ENCODE measurements around the gene OR5K3.
"Not testable (repeated sequence)": the region's sequence is repeated elsewhere in the genome, so short reads cannot be mapped to it uniquely, and the experiment has no call there.

OR5K3 gene

DNA sequence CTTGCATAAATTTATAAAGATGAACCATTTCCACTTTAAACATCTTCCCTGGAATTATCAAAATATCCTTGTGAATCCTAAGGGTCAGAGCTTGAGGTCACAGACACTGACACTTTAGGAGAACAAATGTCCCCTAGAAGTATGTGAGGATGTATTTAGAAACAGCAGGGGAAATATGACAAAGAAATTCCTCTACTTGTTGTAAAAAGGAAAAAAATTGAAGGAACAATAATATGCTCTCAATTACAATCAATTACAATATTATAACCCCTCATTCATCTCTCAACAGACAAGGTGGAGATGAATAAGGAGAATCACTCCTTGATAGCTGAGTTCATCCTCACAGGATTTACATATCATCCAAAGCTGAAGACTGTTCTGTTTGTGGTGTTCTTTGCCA lies at the start of gene OR5K3:
OR5K3 (plus strand) TSS at position 301 of the 400 bp plus-strand sequence; CDS start at position 301, 0 bp downstream.
- DNase-seq: no peak

GRCh38 chr3:98341758-98342157 lies 48.7 kb upstream of the OR5K3 start:
- no peak for DNase-seq

GRCh38 chr3:98343647-98344507 lies 46.6 kb upstream of the OR5K3 start:
- peak; percentile 16 to 68 for DNase-seq

GRCh38 chr3:98350082-98350481 lies 40.4 kb upstream of the OR5K3 start:
- DNase-seq: no peak

GRCh38 chr3:98353554-98353953 lies 36.9 kb upstream of the OR5K3 start, which contains the start of gene OR5K4:
Gene OR5K4 (plus strand): TSS chr3:98353854. CDS start chr3:98353854, 0 bp downstream.
- DNase-seq: no peak

DNA sequence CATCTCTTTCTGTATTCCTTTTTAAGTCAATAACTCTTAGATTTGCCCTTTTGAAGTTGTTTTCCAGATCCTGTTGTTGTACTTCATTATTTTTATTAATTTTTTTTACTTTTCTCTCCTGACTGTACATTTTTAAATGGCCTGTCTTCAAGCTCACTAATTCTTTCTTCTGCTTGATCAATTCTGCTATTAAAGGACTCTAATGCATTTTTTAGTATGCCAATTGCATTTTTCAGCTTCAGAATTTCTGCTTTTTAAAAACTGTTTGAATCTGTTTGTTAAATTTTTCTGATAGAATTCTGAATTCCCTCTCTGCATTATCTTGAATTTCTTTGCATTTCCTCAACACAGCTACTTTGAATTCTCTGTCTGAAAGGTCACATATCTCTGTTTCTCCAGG lies 31.2 kb upstream of the OR5K3 start:
- DNase-seq: no peak

GRCh38 chr3:98359993-98360675 lies 30.3 kb upstream of the OR5K3 start:
- no peak for DNase-seq

DNA sequence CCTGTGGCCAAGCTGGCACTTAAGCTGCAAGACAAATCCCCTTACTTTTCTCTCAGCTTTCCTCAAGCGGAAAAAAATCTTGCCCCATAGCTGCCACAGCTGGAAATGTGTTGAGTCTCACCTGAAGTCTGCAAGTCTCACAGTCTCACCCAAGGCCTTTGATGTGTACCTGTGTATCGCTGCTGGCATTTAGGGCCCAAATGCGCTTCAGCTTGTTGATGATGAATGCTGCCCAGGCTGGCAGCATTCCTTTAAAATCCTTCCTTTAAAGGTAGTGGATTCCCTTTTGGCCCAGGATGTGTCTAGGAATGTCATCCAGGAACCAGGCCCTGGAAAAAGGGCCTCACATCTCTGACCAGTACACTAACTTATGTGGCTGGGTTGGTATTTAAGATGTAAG lies 29.8 kb upstream of the OR5K3 start:
- DNase-seq: no peak

- no peak for DNase-seq
These were observed 29.2 kb upstream of the OR5K3 start for GRCh38 chr3:98361289-98361688.

DNA sequence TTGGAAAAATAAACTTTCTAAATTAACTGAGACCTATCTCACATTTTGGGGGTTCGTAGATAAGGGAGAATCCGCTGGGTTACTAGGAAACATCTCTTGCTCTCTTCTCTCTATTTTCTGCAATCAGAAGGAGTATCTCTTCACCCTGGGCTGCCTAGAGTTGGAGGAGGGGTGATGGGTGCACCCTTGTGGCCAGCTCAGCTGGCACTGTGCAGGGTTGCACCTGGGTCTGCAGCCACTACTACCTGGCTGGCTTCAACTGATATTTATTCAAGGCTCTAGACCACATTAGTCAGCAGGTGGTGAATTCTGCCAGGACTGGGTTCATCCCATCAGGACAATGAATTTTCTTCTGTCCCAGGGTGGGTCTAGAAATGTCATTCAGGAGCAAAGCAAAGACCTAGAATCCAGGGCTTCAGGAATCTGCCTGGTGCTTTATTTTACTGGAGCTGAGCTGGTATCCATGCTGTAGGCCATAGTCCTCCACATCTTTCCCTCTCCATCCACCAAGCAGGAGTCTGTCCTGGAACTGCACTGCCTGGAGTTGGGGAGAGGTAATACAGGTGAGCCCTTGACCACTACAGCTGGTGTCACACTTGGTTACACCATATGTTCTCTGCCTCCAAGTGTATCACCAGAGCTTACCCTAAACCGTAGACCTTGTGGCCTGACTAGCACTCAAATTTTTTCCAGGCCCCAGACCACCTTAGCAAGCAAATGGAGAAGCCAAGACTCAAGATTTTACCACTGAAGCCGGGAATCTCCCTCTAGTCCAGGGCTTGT lies 22.8 kb upstream of the OR5K3 start:
- no peak for DNase-seq

DNA sequence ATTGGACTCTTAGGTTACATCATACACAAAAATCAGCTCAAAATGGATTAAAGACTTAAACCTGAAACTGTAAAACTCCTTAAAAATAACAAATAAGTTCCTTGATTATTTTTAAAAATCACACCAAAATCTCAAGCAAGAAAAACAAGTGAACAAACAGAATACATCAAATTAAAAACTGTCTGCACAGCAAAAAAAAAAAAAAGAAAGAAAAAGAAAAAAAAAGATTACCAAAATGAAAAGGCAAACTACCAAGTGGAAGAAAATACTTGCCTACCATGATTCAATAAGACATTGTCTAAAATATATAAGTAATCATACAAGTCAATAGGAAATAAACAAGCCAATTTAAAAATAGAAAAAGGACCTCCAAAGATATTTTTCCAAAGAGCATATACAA lies 19.3 kb upstream of the OR5K3 start:
- DNase-seq: no peak

DNA sequence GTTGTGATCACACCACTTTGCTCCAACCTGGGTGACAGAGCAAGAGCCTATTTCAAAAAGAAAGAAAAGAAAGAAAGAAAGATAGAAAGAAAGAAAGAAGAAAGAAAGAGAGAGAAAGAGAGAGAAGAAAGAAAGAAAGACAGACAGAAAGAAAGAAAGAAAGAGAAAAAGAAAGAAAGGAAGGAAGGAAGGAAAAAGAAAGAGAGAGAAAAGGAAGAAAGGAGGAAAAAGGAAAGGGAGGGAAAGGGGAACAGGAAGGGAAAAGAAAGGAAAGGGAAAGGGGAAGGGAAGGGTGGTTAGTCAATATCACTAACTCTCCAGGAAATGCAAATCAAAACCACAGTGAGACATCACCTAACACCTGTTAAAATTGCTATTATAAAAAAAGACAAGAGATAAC lies 18.6 kb upstream of the OR5K3 start:
- DNase-seq: no peak

DNA sequence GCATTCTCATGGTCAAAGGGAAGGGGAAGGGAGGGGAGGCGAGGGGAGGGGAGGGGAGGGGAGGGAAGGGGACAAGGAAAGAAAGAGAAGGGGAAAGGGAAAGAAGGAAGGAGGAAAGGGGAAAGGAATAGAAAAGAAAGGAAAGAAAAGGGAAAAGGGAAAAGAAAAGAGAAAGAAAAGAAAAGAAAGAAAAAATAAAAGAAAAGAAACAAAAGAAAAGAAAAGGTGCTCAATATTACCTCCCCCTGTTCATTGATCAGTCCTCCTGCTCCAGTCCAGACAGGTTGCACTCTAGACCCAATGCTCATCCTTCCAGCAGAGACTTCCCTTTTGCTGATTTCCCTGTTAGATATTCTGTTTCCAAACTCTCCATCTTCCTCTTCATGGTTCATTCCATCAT lies 18.0 kb upstream of the OR5K3 start:
- DNase-seq: no peak

DNA sequence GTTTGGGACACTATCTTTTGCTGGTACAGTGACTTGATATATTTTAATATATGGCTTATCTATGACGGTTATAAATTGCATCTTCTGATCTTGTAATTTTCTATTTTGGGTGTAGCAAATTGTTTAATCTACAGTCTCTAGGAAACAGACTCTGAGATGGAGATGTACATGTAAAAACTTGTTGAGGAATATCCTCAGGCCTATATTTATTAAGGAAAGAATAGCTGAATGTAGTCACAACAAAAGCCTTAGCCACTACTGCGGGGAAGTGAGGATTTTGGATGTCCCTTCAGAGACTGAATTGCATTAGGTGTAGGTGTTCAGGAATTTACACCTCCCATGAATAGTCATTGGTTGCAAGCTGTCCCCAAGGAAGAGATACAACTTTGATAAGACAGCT lies 13.8 kb upstream of the OR5K3 start:
- no peak for DNase-seq

- DNase-seq: no peak
These were observed 2.3 kb upstream of the OR5K3 start for GRCh38 chr3:98388147-98388546.

GRCh38 chr3:98395101-98395500 lies 4.6 kb downstream of the OR5K3 start:
- DNase-seq: no peak

DNA sequence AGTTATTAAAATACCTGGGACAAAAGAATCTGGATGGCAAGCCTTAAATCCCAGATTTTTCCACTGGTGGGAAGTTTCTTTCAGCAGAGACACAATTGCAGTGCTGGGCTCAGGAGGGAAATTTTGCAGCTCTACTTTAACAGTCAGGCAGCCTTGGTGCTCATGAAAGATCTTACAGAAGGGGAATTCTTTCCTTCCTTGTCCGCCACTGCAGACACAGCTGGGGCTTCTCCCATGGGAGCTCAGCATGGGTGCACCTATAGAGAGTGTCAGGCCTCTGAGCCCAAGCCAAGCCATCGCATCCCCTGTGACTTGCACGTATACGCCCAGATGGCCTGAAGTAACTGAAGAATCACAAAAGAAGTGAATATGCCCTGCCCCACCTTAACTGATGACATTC lies 6.0 kb downstream of the OR5K3 start:
- DNase-seq: not testable (repeated sequence)

GRCh38 chr3:98398513-98398912 lies 8.0 kb downstream of the OR5K3 start:
- no peak for DNase-seq

DNA sequence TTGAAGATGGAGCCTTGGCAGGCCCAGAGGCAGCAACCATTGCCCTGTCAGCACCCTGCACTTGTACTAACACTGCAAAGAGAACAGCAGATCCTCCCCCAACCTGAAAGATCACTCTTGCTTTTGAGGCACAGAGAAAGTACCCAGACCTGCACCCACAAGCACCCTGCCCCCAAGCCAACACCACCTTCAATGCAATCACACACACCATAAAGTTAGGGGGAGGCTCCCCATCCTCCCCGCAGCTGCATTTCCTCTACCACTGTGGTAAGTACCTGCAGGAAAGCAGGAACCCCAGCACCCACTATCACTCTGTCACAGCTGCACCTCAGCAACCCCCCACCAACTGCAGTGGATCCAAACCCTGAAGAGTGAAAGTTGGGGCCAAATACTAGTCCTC lies 12.0 kb downstream of the OR5K3 start:
- DNase-seq: no peak

DNA sequence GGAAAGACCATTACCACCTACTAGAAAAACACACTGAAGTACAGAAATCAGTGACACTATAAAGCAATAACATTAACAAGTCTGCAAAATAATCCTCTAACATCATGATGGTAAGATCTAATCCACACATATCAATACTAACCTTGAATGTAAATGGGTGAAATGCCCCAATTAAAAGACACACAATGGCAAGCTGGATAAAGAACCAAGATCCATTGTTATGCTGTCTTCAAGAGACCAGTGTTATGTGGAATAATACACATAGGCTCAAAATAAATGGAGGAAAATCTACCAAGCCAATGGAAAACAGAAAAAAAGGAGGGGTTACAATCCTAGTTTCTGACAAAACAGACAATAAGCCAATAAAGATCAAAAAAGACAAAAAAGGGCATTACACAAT lies 13.5 kb downstream of the OR5K3 start:
- no peak for DNase-seq

DNA sequence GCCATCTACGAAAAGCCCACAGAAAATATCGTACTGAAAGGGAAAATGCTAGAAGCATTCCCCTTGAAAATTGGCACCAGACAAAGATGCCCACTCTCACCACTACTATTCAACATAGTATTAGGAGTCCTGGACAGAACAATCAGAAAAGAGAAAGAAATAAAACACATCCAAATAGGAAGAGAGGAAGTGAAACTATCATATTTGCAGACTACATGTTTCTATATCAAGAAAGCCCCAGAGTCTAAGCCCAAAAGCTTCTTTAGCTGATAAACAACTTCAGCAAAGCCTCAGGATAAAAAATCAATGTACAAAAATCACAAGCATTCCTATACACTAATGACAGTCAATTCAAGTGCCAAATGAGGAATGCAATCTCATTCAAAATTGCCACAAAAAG lies 15.6 kb downstream of the OR5K3 start:
- DNase-seq: no peak

DNA sequence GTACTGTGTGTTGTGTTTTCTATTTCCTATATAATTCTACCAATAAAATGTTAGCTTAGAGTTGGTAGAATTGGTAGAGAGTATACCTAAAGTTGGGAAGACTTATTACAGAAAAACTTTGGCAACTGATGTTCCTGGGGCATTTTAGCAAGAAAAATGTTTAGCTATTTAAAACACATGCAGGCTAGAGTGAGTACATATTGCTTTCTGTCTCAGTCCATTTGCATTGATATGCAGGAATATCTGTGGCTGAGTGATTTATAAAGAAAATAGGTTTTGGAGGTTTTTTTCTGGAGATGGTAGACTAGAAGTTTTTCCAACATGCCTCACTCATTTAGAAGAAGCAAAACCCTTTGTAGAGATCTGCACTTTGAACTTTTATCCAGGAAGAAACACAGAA lies 42.1 kb downstream of the OR5K3 start:
- no peak for DNase-seq

GRCh38 chr3:98433764-98434163 lies 43.3 kb downstream of the OR5K3 start:
- DNase-seq: no peak

DNA sequence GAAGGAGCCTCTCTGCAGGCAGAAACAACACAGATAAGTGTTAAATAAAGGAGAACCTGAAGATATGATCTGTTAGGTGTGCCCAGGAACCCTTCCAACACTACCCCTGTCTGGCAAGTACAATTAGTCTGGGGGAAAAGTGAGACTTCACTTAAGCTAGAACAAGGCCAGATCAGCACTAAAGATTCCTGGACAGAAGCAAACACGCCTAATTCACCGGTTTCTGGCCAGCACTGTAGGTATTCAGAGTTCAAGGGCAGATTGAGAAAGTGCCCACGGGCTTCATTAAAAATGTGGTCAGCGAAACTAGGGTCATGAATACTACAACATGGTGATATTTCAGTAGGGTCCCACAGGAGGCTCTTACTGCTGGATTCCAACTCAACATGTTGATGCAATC lies 43.9 kb downstream of the OR5K3 start:
- DNase-seq: no peak

All from NCI-H526 (cell line).